Measurements from ENCODE around the gene CNTN4.

DNA sequence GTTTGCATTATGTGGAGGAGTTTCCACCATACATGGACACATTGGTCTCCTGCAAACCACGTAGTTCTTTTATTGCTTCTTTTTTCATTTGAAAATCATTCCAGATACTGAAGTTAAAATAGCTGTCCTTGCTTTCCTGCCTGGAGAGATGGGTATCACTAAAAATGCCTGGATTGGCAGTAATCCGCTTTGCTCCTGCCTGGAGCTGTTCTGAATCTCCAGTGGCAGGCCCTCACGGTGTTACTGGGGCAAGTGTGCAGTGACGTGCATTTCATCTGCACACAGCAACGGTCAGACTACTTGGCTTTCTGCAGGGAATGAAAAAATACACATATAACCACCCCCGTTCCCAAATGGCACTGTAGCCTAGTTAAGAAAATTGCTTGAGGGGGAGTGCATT is 738.6 kb downstream of the CNTN4 start:
- TF ChIP-seq, protein P1, sequence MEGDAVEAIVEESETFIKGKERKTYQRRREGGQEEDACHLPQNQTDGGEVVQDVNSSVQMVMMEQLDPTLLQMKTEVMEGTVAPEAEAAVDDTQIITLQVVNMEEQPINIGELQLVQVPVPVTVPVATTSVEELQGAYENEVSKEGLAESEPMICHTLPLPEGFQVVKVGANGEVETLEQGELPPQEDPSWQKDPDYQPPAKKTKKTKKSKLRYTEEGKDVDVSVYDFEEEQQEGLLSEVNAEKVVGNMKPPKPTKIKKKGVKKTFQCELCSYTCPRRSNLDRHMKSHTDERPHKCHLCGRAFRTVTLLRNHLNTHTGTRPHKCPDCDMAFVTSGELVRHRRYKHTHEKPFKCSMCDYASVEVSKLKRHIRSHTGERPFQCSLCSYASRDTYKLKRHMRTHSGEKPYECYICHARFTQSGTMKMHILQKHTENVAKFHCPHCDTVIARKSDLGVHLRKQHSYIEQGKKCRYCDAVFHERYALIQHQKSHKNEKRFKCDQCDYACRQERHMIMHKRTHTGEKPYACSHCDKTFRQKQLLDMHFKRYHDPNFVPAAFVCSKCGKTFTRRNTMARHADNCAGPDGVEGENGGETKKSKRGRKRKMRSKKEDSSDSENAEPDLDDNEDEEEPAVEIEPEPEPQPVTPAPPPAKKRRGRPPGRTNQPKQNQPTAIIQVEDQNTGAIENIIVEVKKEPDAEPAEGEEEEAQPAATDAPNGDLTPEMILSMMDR (IDR thresholded peaks at IDR 0.05): no peak
- TF ChIP-seq POLR2AphosphoS5 (IDR thresholded peaks at IDR 0.05; ENCODE audit: insufficient read depth in 1 of 2, low read depth in 1 of 2): no peak

Measured in vagina (tissue), 2 donors.